Neural progenitor cell (in vitro differentiated cells): Measurements from ENCODE around the gene CLDN20. TPM values are rescaled to one million over a fixed set of nuclear protein-coding genes. Genes with fewer than 3 reads are reported as not detected.

Source experiments
- DNase-seq: peaks from one replicate; pipeline ENCODE4 v3.0.0-alpha.2; 2016; ENCODE audit warnings: low spot score
- H2AFZ ChIP-seq: fragments of 200-600 bp; sonication (generic); replicated peaks from 2 replicates; pipeline ENCODE4 v1.6.1; 2016; ENCODE audit warnings: antibody characterized with exemption
- H3F3A ChIP-seq: fragments of 200-600 bp; sonication (generic); 2 replicates; pipeline ENCODE4 v1.6.1; 2016; ENCODE audit warnings: antibody characterized with exemption, low read depth
- H3K27ac ChIP-seq: fragments of 200-600 bp; sonication (generic); 2 replicates; pipeline ENCODE4 v1.5.1; 2016; ENCODE audit warnings: mild to moderate bottlenecking
- H3K27me3 ChIP-seq: fragments of 200-600 bp; sonication (generic); 2 replicates; pipeline ENCODE4 v1.6.1; 2016; ENCODE audit warnings: mild to moderate bottlenecking, moderate library complexity
- H3K36me3 ChIP-seq: fragments of 200-600 bp; sonication (generic); 2 replicates; pipeline ENCODE4 v1.5.1; 2016
- H3K4me1 ChIP-seq: fragments of 200-600 bp; sonication (generic); 2 replicates; pipeline ENCODE4 v1.6.1; 2016; ENCODE audit warnings: mixed run types
- H3K4me2 ChIP-seq: fragments of 200-600 bp; sonication (generic); 2 replicates; pipeline ENCODE4 v1.6.1; 2016
- H3K4me3 ChIP-seq: fragments of 200-600 bp; sonication (generic); 2 replicates; pipeline ENCODE4 v1.5.1; 2016
- H3K79me2 ChIP-seq: fragments of 200-600 bp; sonication (generic); 2 replicates; pipeline ENCODE4 v1.6.1; 2016; ENCODE audit warnings: low read depth
- H3K9ac ChIP-seq: fragments of 200-600 bp; sonication (generic); 2 replicates; pipeline ENCODE4 v1.6.1; 2016
- H3K9me3 ChIP-seq: fragments of 200-600 bp; sonication (generic); 2 replicates; pipeline ENCODE4 v1.5.1; 2016; ENCODE audit warnings: low read depth
- H4K20me1 ChIP-seq: fragments of 200-600 bp; sonication (generic); 2 replicates; pipeline ENCODE4 v1.6.1; 2016; ENCODE audit warnings: low read depth
- H3K27ac Mint-ChIP-seq: 3 replicates; pipeline ENCODE4 v1.8.0; 2021; ENCODE audit warnings: mixed read lengths
- H3K27me3 Mint-ChIP-seq: 2 replicates; pipeline ENCODE4 v1.8.0; 2022; ENCODE audit warnings: low read depth, mild to moderate bottlenecking, inconsistent platforms, moderate library complexity, mixed read lengths; ENCODE audit not compliant: insufficient read depth
- H3K36me3 Mint-ChIP-seq: 3 replicates; pipeline ENCODE4 v1.8.0; 2021; ENCODE audit warnings: mixed read lengths
- H3K4me1 Mint-ChIP-seq: 3 replicates; pipeline ENCODE4 v1.8.0; 2021; ENCODE audit warnings: mixed read lengths
- H3K4me3 Mint-ChIP-seq: 3 replicates; pipeline ENCODE4 v1.8.0; 2021; ENCODE audit warnings: mild to moderate bottlenecking, moderate library complexity, mixed read lengths
- H3K9me3 Mint-ChIP-seq: 3 replicates; pipeline ENCODE4 v1.8.0; 2020; ENCODE audit warnings: mixed read lengths
- EZH2 ChIP-seq: fragments of 200-600 bp; sonication (generic); IDR thresholded peaks from 2 replicates; pipeline ENCODE4 v1.6.1; 2017; ENCODE audit warnings: antibody characterized with exemption, mild to moderate bottlenecking, moderate library complexity
- EZH2phosphoT487 ChIP-seq: fragments of 200-600 bp; sonication (generic); IDR thresholded peaks from 2 replicates; pipeline ENCODE4 v1.6.1; 2017; ENCODE audit warnings: antibody characterized with exemption
- total RNA-seq: library from RNA; depleted of rRNA; stranded (reverse); fragments of >200 nt; gene quantifications from 2 replicates; pipeline ENCODE4 v1.2.3, GENCODE V29; 2015; ENCODE audit warnings: low replicate concordance
- TF ChIP-seq, protein P1 (sequence below): fragments of 200-600 bp; sonication (generic); IDR thresholded peaks from 2 replicates; pipeline ENCODE4 v1.5.1; 2017; ENCODE audit warnings: antibody characterized with exemption, mild to moderate bottlenecking

The CLDN20 gene
- total RNA-seq, 1 donor from 2014 or later: not detected

DNA sequence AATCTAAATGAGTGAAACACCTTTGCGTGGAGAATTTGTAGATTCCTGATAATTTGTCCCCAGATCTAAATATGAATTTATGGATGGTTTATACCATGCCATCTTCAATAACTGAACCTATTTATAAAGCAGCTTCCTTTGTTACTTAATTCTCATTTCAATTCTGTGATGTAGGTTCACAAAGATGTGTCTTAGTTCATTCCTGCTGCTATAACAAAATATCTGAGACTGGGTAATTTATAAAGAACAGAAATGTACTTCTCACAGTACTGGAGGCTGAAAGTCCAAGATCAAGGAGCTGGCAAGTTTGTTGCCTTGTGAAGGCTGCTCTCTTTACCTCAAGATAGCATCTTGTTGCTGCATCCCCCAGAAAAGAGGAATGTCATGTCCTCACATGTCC lies 52.6 kb downstream of the CLDN20 start:
- H3K9ac ChIP-seq: no peak overlapping the region
- Mint-ChIP-seq H3K36me3 (peaks cover 5% of the 10 kb centered on the region), H3K4me1 (peaks cover 14% of the 10 kb centered on the region), H3K9me3 (peaks cover 3% of the 10 kb centered on the region), H3K27ac (no peak overlapping the region), H3K27me3 (peaks cover 5% of the 10 kb centered on the region), H3K4me3 (peak overlapping the region; percentile 57)
- no peak for TF ChIP-seq EZH2
- TF ChIP-seq EZH2phosphoT487: no peak
- TF ChIP-seq, protein P1, sequence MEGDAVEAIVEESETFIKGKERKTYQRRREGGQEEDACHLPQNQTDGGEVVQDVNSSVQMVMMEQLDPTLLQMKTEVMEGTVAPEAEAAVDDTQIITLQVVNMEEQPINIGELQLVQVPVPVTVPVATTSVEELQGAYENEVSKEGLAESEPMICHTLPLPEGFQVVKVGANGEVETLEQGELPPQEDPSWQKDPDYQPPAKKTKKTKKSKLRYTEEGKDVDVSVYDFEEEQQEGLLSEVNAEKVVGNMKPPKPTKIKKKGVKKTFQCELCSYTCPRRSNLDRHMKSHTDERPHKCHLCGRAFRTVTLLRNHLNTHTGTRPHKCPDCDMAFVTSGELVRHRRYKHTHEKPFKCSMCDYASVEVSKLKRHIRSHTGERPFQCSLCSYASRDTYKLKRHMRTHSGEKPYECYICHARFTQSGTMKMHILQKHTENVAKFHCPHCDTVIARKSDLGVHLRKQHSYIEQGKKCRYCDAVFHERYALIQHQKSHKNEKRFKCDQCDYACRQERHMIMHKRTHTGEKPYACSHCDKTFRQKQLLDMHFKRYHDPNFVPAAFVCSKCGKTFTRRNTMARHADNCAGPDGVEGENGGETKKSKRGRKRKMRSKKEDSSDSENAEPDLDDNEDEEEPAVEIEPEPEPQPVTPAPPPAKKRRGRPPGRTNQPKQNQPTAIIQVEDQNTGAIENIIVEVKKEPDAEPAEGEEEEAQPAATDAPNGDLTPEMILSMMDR: no peak
- no peaks in the 10 kb centered on the region for H3K27me3 ChIP-seq
- H3K36me3 ChIP-seq: no peaks in the 10 kb centered on the region
- peak overlapping the region; percentile 7 for H2AFZ ChIP-seq
- H3F3A ChIP-seq: peaks cover 6% of the 10 kb centered on the region
- H3K4me3 ChIP-seq: no peak overlapping the region
- no peak overlapping the region for H3K27ac ChIP-seq
- no peaks in the 10 kb centered on the region for H3K9me3 ChIP-seq
- H3K4me1 ChIP-seq: no peaks in the 10 kb centered on the region
- DNase-seq: no peak
- no peak overlapping the region for H3K4me2 ChIP-seq
- H4K20me1 ChIP-seq: no peaks in the 10 kb centered on the region
- H3K79me2 ChIP-seq: peaks cover 28% of the 10 kb centered on the region

DNA sequence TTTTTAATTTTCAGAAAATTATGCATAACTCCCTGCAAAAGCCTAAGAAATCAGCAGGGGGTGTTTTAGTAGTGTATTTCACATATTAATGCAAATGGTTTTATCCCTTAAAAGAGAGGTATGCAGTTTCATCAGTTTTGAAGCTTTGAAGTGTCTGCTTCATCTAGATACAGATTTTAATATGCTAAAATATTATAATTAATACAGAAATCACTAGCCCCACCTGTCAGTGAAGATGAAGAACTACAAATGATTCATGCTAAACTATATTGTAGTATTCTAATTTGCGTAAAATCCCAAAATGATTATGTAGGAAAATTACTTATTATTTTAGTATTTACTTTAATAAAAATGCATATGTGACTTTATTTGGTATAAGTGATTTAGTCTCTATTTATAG lies 53.4 kb downstream of the CLDN20 start:
- TF ChIP-seq, protein P1: peak; percentile 9
- TF ChIP-seq EZH2phosphoT487: no peak
- H3K9me3 ChIP-seq: no peaks in the 10 kb centered on the region
- H3K9me3 Mint-ChIP-seq: peaks cover 3% of the 10 kb centered on the region
- H3K79me2 ChIP-seq: peaks cover 20% of the 10 kb centered on the region
- H3K36me3 Mint-ChIP-seq: peaks cover 3% of the 10 kb centered on the region
- no peaks in the 10 kb centered on the region for H3K27me3 ChIP-seq
- H3K27ac Mint-ChIP-seq: no peak overlapping the region
- peaks cover 14% of the 10 kb centered on the region for H3K4me1 Mint-ChIP-seq
- no peaks in the 10 kb centered on the region for H3K36me3 ChIP-seq
- H3K4me3 Mint-ChIP-seq: no peak overlapping the region
- no peaks in the 10 kb centered on the region for H4K20me1 ChIP-seq
- H3K4me1 ChIP-seq: peaks cover 4% of the 10 kb centered on the region
- H3K4me2 ChIP-seq: no peak overlapping the region
- DNase-seq: no peak
- peaks cover 6% of the 10 kb centered on the region for H3F3A ChIP-seq
- no peak overlapping the region for H3K27ac ChIP-seq
- no peak overlapping the region for H3K9ac ChIP-seq
- H2AFZ ChIP-seq: no peak overlapping the region
- H3K27me3 Mint-ChIP-seq: peaks cover 5% of the 10 kb centered on the region
- no peak overlapping the region for H3K4me3 ChIP-seq

DNA sequence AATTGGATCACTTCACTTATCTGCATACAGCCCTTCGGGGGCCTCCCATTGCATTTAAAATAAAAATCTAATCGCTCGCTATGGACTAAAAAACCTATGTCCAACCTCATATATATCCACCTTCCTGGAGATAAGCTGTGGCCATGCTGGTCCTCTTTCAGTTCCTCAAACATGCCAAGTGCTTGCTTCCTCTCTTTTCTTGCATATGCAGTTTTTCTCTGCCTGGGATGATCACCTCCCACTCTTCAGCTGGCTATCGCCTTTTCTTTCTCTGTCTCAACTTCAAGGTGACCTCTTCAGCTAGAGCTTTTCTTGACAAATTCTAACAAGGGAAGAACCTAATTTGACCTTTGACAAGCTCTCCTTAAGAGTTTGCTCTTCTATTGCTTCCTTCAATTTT lies 56.1 kb downstream of the CLDN20 start:
- peaks cover 2% of the 10 kb centered on the region for H3K27me3 Mint-ChIP-seq
- Histone ChIP-seq H3K9me3 (no peaks in the 10 kb centered on the region), H3K36me3 (no peaks in the 10 kb centered on the region), H3K4me2 (no peak overlapping the region), H3K9ac (no peak overlapping the region), H4K20me1 (no peaks in the 10 kb centered on the region), H3K27ac (no peak overlapping the region), H3F3A (peaks cover 3% of the 10 kb centered on the region), H2AFZ (no peak overlapping the region), H3K79me2 (no peaks in the 10 kb centered on the region), H3K27me3 (no peaks in the 10 kb centered on the region), H3K4me1 (peaks cover 4% of the 10 kb centered on the region), H3K4me3 (no peak overlapping the region)
- peaks cover 6% of the 10 kb centered on the region for H3K4me1 Mint-ChIP-seq
- peaks cover 3% of the 10 kb centered on the region for H3K9me3 Mint-ChIP-seq
- H3K36me3 Mint-ChIP-seq: no peaks in the 10 kb centered on the region
- H3K27ac Mint-ChIP-seq: no peak overlapping the region
- H3K4me3 Mint-ChIP-seq: no peak overlapping the region
- DNase-seq: no peak
- no peak for TF ChIP-seq EZH2phosphoT487
- TF ChIP-seq EZH2: no peak
- TF ChIP-seq, protein P1: no peak
